ENCODE results near the gene KIF26B. TPM values are rescaled to one million over a fixed set of nuclear protein-coding genes. Genes with fewer than 3 reads are reported as not detected.

The KIF26B gene
- total RNA-seq, 2 donors from 2014 or later = 0.83 to 1.3 TPM

- no peak for DNase-seq (ENCODE audit: low spot score)
- H3K27ac ChIP-seq = no peak overlapping the region
- H3K9me3 ChIP-seq = no peaks in the 10 kb centered on the region
- no peak overlapping the region for H3K4me3 ChIP-seq
- no peak for TF ChIP-seq CTCF (IDR thresholded peaks at IDR 0.05)
- H3K4me1 ChIP-seq = no peaks in the 10 kb centered on the region
- no peaks in the 10 kb centered on the region for H3K36me3 ChIP-seq
- H3K27me3 ChIP-seq = no peaks in the 10 kb centered on the region
These were observed 467.7 kb downstream of the KIF26B start for GRCh38 chr1:245622332-245623014.

- Histone ChIP-seq H3K4me3 (no peak overlapping the region), H3K36me3 (no peaks in the 10 kb centered on the region), H3K4me1 (no peaks in the 10 kb centered on the region), H3K9me3 (peaks cover 11 to 33% of the 10 kb centered on the region in 2 donors), H3K27ac (no peak overlapping the region), H3K27me3 (no peaks in the 10 kb centered on the region)
- no peak for DNase-seq (ENCODE audit: low spot score)
- no peak for TF ChIP-seq CTCF (IDR thresholded peaks at IDR 0.05)
These were observed 486.6 kb downstream of the KIF26B start for GRCh38 chr1:245641384-245641783.

- H3K4me1 ChIP-seq = no peaks in the 10 kb centered on the region
- no peak overlapping the region for H3K4me3 ChIP-seq
- H3K27me3 ChIP-seq = no peaks in the 10 kb centered on the region
- no peak overlapping the region for H3K27ac ChIP-seq
- DNase-seq (ENCODE audit: low spot score) = no peak
- H3K9me3 ChIP-seq = peaks cover 11 to 26% of the 10 kb centered on the region in 2 donors
- TF ChIP-seq CTCF (IDR thresholded peaks at IDR 0.05) = no peak
- H3K36me3 ChIP-seq = no peaks in the 10 kb centered on the region
These were observed 490.6 kb downstream of the KIF26B start for GRCh38 chr1:245645406-245645805.

DNA sequence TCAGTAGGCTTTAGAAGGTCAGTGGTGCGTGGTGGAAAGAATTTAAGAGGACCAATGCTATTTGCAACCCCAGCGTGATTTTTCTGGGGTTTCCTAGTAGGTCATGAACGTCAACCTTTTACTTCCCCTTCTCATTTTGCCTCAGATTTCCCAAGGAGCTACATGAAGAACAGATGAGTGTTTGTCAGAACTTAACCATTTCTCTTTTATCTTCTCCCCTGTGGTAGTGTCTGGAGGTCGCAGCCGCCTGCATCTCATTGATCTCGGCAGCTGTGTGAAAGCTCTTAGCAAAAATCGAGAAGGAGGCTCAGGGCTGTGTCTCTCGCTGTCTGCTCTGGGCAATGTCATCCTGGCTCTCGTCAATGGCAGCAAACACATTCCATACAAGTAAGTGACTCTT lies 491.1 kb downstream of the KIF26B start:
- H3K9me3 ChIP-seq = peaks cover 10 to 21% of the 10 kb centered on the region in 2 donors
- H3K27ac ChIP-seq = no peak overlapping the region
- no peaks in the 10 kb centered on the region for H3K27me3 ChIP-seq
- no peaks in the 10 kb centered on the region for H3K4me1 ChIP-seq
- DNase-seq (ENCODE audit: low spot score) = no peak
- H3K36me3 ChIP-seq = no peaks in the 10 kb centered on the region
- TF ChIP-seq CTCF (IDR thresholded peaks at IDR 0.05) = no peak
- no peak overlapping the region for H3K4me3 ChIP-seq

- no peaks in the 10 kb centered on the region for H3K36me3 ChIP-seq
- H3K27ac ChIP-seq = no peak overlapping the region
- H3K4me3 ChIP-seq = no peak overlapping the region
- no peak for TF ChIP-seq CTCF (IDR thresholded peaks at IDR 0.05)
- no peaks in the 10 kb centered on the region for H3K9me3 ChIP-seq
- no peaks in the 10 kb centered on the region for H3K4me1 ChIP-seq
- DNase-seq (ENCODE audit: low spot score) = no peak
- no peaks in the 10 kb centered on the region for H3K27me3 ChIP-seq
These were observed 494.2 kb downstream of the KIF26B start for GRCh38 chr1:245648749-245649522.
